ENCODE measurements around the gene NRXN3.

NRXN3 gene

GRCh38 chr14:78202976-78203375 is 32.8 kb downstream of the NRXN3 start:
- Histone ChIP-seq H3K27me3 (ENCODE audit: control insufficient read depth, insufficient read depth, low read length) (no peaks in the 10 kb centered on the region), H3K4me1 (ENCODE audit: control insufficient read depth, insufficient read depth, low read length) (no peaks in the 10 kb centered on the region), H3K4me3 (ENCODE audit: low read length) (no peak overlapping the region), H3K4me2 (ENCODE audit: low read length) (no peak overlapping the region), H3K36me3 (ENCODE audit: insufficient read depth, low read length) (no peaks in the 10 kb centered on the region), H3K9ac (ENCODE audit: low read depth, low read length) (no peak overlapping the region), H3K9me3 (replicated peaks; ENCODE audit: low read length) (peaks cover 7% of the 10 kb centered on the region)

- H3K4me3 ChIP-seq (ENCODE audit: low read length), result no peak overlapping the region
- H3K27me3 ChIP-seq (ENCODE audit: control insufficient read depth, insufficient read depth, low read length), result no peaks in the 10 kb centered on the region
Observed at GRCh38 chr14:78207414-78207813, 37.2 kb downstream of the NRXN3 start.

GRCh38 chr14:78220273-78220672 is 50.1 kb downstream of the NRXN3 start:
- H3K9ac ChIP-seq (ENCODE audit: low read depth, low read length), result no peak overlapping the region
- no peaks in the 10 kb centered on the region for H3K4me1 ChIP-seq (ENCODE audit: control insufficient read depth, insufficient read depth, low read length)

More at GRCh38 chr14:78207414-78207813, 37.2 kb downstream of the NRXN3 start:
- H3K4me2 ChIP-seq (ENCODE audit: low read length), result no peak overlapping the region
- no peaks in the 10 kb centered on the region for H3K4me1 ChIP-seq (ENCODE audit: control insufficient read depth, insufficient read depth, low read length)
- no peaks in the 10 kb centered on the region for H3K36me3 ChIP-seq (ENCODE audit: insufficient read depth, low read length)
- peaks cover 9% of the 10 kb centered on the region for H3K9me3 ChIP-seq (replicated peaks; ENCODE audit: low read length)
- H3K9ac ChIP-seq (ENCODE audit: low read depth, low read length), result no peak overlapping the region

GRCh38 chr14:78222746-78223145 is 52.6 kb downstream of the NRXN3 start:
- Histone ChIP-seq H3K36me3 (ENCODE audit: insufficient read depth, low read length) (no peaks in the 10 kb centered on the region), H3K4me1 (ENCODE audit: control insufficient read depth, insufficient read depth, low read length) (no peaks in the 10 kb centered on the region), H3K27me3 (ENCODE audit: control insufficient read depth, insufficient read depth, low read length) (no peaks in the 10 kb centered on the region), H3K9ac (ENCODE audit: low read depth, low read length) (no peak overlapping the region), H3K9me3 (replicated peaks; ENCODE audit: low read length) (peaks cover 7% of the 10 kb centered on the region), H3K4me3 (ENCODE audit: low read length) (no peak overlapping the region), H3K4me2 (ENCODE audit: low read length) (no peak overlapping the region)

More at GRCh38 chr14:78220273-78220672, 50.1 kb downstream of the NRXN3 start:
- peaks cover 3% of the 10 kb centered on the region for H3K9me3 ChIP-seq (replicated peaks; ENCODE audit: low read length)
- no peak overlapping the region for H3K4me2 ChIP-seq (ENCODE audit: low read length)
- no peaks in the 10 kb centered on the region for H3K36me3 ChIP-seq (ENCODE audit: insufficient read depth, low read length)
- H3K4me3 ChIP-seq (ENCODE audit: low read length), result no peak overlapping the region
- H3K27me3 ChIP-seq (ENCODE audit: control insufficient read depth, insufficient read depth, low read length), result no peaks in the 10 kb centered on the region

GRCh38 chr14:78227248-78228077 is 57.3 kb downstream of the NRXN3 start:
- Histone ChIP-seq H3K4me3 (ENCODE audit: low read length) (no peak overlapping the region), H3K4me2 (ENCODE audit: low read length) (no peak overlapping the region), H3K4me1 (ENCODE audit: control insufficient read depth, insufficient read depth, low read length) (no peaks in the 10 kb centered on the region), H3K9me3 (replicated peaks; ENCODE audit: low read length) (peaks cover 10% of the 10 kb centered on the region), H3K36me3 (ENCODE audit: insufficient read depth, low read length) (no peaks in the 10 kb centered on the region), H3K27me3 (ENCODE audit: control insufficient read depth, insufficient read depth, low read length) (no peaks in the 10 kb centered on the region), H3K9ac (ENCODE audit: low read depth, low read length) (no peak overlapping the region)

- Histone ChIP-seq H3K4me1 (ENCODE audit: control insufficient read depth, insufficient read depth, low read length) (no peaks in the 10 kb centered on the region), H3K36me3 (ENCODE audit: insufficient read depth, low read length) (no peaks in the 10 kb centered on the region), H3K4me3 (ENCODE audit: low read length) (no peak overlapping the region), H3K9me3 (replicated peaks; ENCODE audit: low read length) (peaks cover 8% of the 10 kb centered on the region), H3K9ac (ENCODE audit: low read depth, low read length) (no peak overlapping the region), H3K27me3 (ENCODE audit: control insufficient read depth, insufficient read depth, low read length) (no peaks in the 10 kb centered on the region), H3K4me2 (ENCODE audit: low read length) (no peak overlapping the region)
Observed at GRCh38 chr14:78228702-78229327, 58.6 kb downstream of the NRXN3 start.

- H3K27me3 ChIP-seq (ENCODE audit: control insufficient read depth, insufficient read depth, low read length), result no peaks in the 10 kb centered on the region
- no peak overlapping the region for H3K9ac ChIP-seq (ENCODE audit: low read depth, low read length)
- H3K4me2 ChIP-seq (ENCODE audit: low read length), result no peak overlapping the region
- H3K4me3 ChIP-seq (ENCODE audit: low read length), result no peak overlapping the region
- peaks cover 6% of the 10 kb centered on the region for H3K9me3 ChIP-seq (replicated peaks; ENCODE audit: low read length)
- no peaks in the 10 kb centered on the region for H3K4me1 ChIP-seq (ENCODE audit: control insufficient read depth, insufficient read depth, low read length)
- H3K36me3 ChIP-seq (ENCODE audit: insufficient read depth, low read length), result no peaks in the 10 kb centered on the region
Observed at GRCh38 chr14:78232231-78233000, 62.2 kb downstream of the NRXN3 start.

GRCh38 chr14:78238141-78238540 is 68.0 kb downstream of the NRXN3 start:
- Histone ChIP-seq H3K27me3 (ENCODE audit: control insufficient read depth, insufficient read depth, low read length) (no peaks in the 10 kb centered on the region), H3K4me2 (ENCODE audit: low read length) (no peak overlapping the region), H3K4me1 (ENCODE audit: control insufficient read depth, insufficient read depth, low read length) (no peaks in the 10 kb centered on the region), H3K9me3 (replicated peaks; ENCODE audit: low read length) (peaks cover 9% of the 10 kb centered on the region), H3K36me3 (ENCODE audit: insufficient read depth, low read length) (no peaks in the 10 kb centered on the region), H3K9ac (ENCODE audit: low read depth, low read length) (no peak overlapping the region), H3K4me3 (ENCODE audit: low read length) (no peak overlapping the region)

GRCh38 chr14:78240567-78240966 is 70.4 kb downstream of the NRXN3 start:
- Histone ChIP-seq H3K4me2 (ENCODE audit: low read length) (no peak overlapping the region), H3K4me1 (ENCODE audit: control insufficient read depth, insufficient read depth, low read length) (no peaks in the 10 kb centered on the region), H3K9me3 (replicated peaks; ENCODE audit: low read length) (peaks cover 11% of the 10 kb centered on the region), H3K27me3 (ENCODE audit: control insufficient read depth, insufficient read depth, low read length) (no peaks in the 10 kb centered on the region), H3K4me3 (ENCODE audit: low read length) (no peak overlapping the region), H3K36me3 (ENCODE audit: insufficient read depth, low read length) (no peaks in the 10 kb centered on the region), H3K9ac (ENCODE audit: low read depth, low read length) (no peak overlapping the region)

GRCh38 chr14:78242086-78242485 is 71.9 kb downstream of the NRXN3 start:
- H3K27me3 ChIP-seq (ENCODE audit: control insufficient read depth, insufficient read depth, low read length), result no peaks in the 10 kb centered on the region
- H3K4me3 ChIP-seq (ENCODE audit: low read length), result no peak overlapping the region

GRCh38 chr14:78243187-78243586 is 73.0 kb downstream of the NRXN3 start:
- Histone ChIP-seq H3K27me3 (ENCODE audit: control insufficient read depth, insufficient read depth, low read length) (no peaks in the 10 kb centered on the region), H3K4me1 (ENCODE audit: control insufficient read depth, insufficient read depth, low read length) (no peaks in the 10 kb centered on the region), H3K9me3 (replicated peaks; ENCODE audit: low read length) (peaks cover 12% of the 10 kb centered on the region), H3K4me3 (ENCODE audit: low read length) (no peak overlapping the region), H3K36me3 (ENCODE audit: insufficient read depth, low read length) (no peaks in the 10 kb centered on the region), H3K4me2 (ENCODE audit: low read length) (no peak overlapping the region), H3K9ac (ENCODE audit: low read depth, low read length) (no peak overlapping the region)

More at GRCh38 chr14:78242086-78242485, 71.9 kb downstream of the NRXN3 start:
- no peak overlapping the region for H3K4me2 ChIP-seq (ENCODE audit: low read length)
- no peak overlapping the region for H3K9ac ChIP-seq (ENCODE audit: low read depth, low read length)
- peaks cover 11% of the 10 kb centered on the region for H3K9me3 ChIP-seq (replicated peaks; ENCODE audit: low read length)
- H3K4me1 ChIP-seq (ENCODE audit: control insufficient read depth, insufficient read depth, low read length), result no peaks in the 10 kb centered on the region
- H3K36me3 ChIP-seq (ENCODE audit: insufficient read depth, low read length), result no peaks in the 10 kb centered on the region
